HG03520 (cell line): Measurements from ENCODE around the gene CSN3.
"Not testable (repeated sequence)": the region's sequence is repeated elsewhere in the genome, so short reads cannot be mapped to it uniquely, and the experiment has no call there.

ENCODE experiments used
- ATAC-seq: cut with Tn5 transposase; IDR thresholded peaks from one replicate; pipeline ENCODE4 v1.9.1; 2021; ENCODE audit warnings: mild to moderate bottlenecking, moderate library complexity; ENCODE audit not compliant: unreplicated experiment

Gene CSN3

GRCh38 chr4:70242297-70242696 is at the start of gene CSN3:
TSS of gene CSN3 (plus strand) at chr4:70242597. CDS start at chr4:70244820, 2,223 bp downstream.
- not testable (repeated sequence) for ATAC-seq

GRCh38 chr4:70192895-70193294 is 49.5 kb upstream of the CSN3 start:
- no peak for ATAC-seq

GRCh38 chr4:70195425-70195824 is 47.0 kb upstream of the CSN3 start, which contains the start of gene ODAM:
TSS of gene ODAM (plus strand) at chr4:70195725. CDS start at chr4:70196544, 819 bp downstream.
- ATAC-seq, result no peak

GRCh38 chr4:70196857-70197256 is 45.5 kb upstream of the CSN3 start:
- no peak for ATAC-seq

- ATAC-seq, result no peak
Observed at GRCh38 chr4:70197842-70198241, 44.6 kb upstream of the CSN3 start.

- no peak for ATAC-seq
Observed at GRCh38 chr4:70203601-70204000, 38.8 kb upstream of the CSN3 start.

- not testable (repeated sequence) for ATAC-seq
Observed at GRCh38 chr4:70212752-70213151, 29.6 kb upstream of the CSN3 start.

GRCh38 chr4:70216109-70216508 is 26.3 kb upstream of the CSN3 start:
- not testable (repeated sequence) for ATAC-seq

- not testable (repeated sequence) for ATAC-seq
Observed at GRCh38 chr4:70216550-70216949, 25.8 kb upstream of the CSN3 start.

- not testable (repeated sequence) for ATAC-seq
Observed at GRCh38 chr4:70221389-70221788, 21.0 kb upstream of the CSN3 start.

- not testable (repeated sequence) for ATAC-seq
Observed at GRCh38 chr4:70221818-70222217, 20.6 kb upstream of the CSN3 start.

- ATAC-seq, result no peak
Observed at GRCh38 chr4:70225824-70226223, 16.6 kb upstream of the CSN3 start, which contains the start of gene FDCSP. TSS of gene FDCSP (plus strand) at chr4:70226124. CDS start at chr4:70231195, 5,071 bp downstream.

- ATAC-seq, result no peak
Observed at GRCh38 chr4:70236125-70236524, 6.3 kb upstream of the CSN3 start.

- no peak for ATAC-seq
Observed at GRCh38 chr4:70239131-70239883, 3.1 kb upstream of the CSN3 start.

- no peak for ATAC-seq
Observed at GRCh38 chr4:70239884-70240591, 2.4 kb upstream of the CSN3 start.

- no peak for ATAC-seq
Observed at GRCh38 chr4:70243091-70243490, 694 bp downstream of the CSN3 start.

GRCh38 chr4:70251250-70251944 is 9.0 kb downstream of the CSN3 start:
- ATAC-seq, result no peak

GRCh38 chr4:70251945-70252277 is 9.5 kb downstream of the CSN3 start:
- no peak for ATAC-seq

GRCh38 chr4:70269674-70270073 is 27.3 kb downstream of the CSN3 start:
- no peak for ATAC-seq

- no peak for ATAC-seq
Observed at GRCh38 chr4:70277121-70277520, 34.7 kb downstream of the CSN3 start.

- no peak for ATAC-seq
Observed at GRCh38 chr4:70280567-70280966, 38.2 kb downstream of the CSN3 start.

- ATAC-seq, result no peak
Observed at GRCh38 chr4:70288651-70289050, 46.3 kb downstream of the CSN3 start.
